ENCODE results near the gene MTPN. TPM values are rescaled to one million over a fixed set of nuclear protein-coding genes. Genes with fewer than 3 reads are reported as not detected.

MTPN gene
- total RNA-seq, 4 donors from 2014 or later, result 70.8 to 160 (median 110) TPM

DNA sequence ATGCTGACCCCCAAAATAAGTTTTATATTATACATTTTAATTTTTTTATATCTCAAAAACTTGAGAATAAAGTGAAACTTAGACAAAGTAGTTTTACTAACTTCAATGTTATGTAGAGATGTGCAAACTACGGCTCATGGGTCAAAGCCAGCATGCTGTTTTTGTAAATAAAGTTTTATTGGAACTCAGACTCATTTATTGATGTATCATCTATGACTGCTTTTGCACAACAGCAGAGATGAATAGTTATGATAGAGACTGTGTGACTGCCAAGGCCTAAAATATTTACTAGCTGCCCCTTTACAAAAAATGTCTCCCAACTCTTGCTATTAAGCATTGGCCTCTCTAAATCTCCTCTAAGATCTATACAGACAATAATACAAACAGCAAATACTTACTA is 12.4 kb downstream of the MTPN start:
- TF ChIP-seq, protein P1, sequence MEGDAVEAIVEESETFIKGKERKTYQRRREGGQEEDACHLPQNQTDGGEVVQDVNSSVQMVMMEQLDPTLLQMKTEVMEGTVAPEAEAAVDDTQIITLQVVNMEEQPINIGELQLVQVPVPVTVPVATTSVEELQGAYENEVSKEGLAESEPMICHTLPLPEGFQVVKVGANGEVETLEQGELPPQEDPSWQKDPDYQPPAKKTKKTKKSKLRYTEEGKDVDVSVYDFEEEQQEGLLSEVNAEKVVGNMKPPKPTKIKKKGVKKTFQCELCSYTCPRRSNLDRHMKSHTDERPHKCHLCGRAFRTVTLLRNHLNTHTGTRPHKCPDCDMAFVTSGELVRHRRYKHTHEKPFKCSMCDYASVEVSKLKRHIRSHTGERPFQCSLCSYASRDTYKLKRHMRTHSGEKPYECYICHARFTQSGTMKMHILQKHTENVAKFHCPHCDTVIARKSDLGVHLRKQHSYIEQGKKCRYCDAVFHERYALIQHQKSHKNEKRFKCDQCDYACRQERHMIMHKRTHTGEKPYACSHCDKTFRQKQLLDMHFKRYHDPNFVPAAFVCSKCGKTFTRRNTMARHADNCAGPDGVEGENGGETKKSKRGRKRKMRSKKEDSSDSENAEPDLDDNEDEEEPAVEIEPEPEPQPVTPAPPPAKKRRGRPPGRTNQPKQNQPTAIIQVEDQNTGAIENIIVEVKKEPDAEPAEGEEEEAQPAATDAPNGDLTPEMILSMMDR (IDR thresholded peaks at IDR 0.05; ENCODE audit: low read depth), result no peak

DNA sequence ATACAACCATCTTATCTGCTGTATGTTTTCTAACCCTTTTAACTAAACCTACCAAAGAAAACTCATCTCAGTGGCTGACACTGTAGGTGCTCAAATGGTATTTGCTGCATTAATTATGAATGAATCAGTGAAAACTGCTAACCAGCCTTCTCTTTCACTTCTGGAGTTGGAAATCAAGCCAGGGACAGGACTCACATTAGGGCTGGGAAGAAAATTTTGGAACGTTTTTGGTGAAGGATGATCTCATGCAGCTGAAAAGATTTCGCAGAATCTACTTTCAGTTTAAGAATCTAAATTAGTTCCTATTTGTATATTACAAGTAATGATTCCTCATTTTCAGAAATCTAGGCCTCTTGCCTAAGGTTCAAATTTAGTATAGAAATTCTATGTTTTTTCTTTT is 12.9 kb downstream of the MTPN start:
- TF ChIP-seq, protein P1 (IDR thresholded peaks at IDR 0.05; ENCODE audit: low read depth), result no peak

DNA sequence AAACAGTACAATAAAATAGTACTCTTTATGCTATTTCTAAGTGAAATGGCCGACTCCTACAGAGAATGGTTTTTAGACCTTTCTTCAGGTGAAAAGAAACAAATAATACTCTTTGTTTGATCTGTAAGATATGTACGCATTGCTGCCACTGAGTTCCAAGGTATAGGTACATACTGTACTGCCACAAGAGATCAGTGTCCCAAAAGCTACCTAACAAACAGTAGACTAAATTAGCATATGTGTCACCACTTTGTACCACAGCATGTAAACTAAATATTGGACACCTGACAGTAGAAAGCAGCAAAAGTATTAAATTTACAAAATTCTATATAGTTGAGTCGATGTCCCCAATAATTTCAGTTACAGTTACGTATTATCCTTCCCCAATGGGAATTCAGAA is 14.4 kb downstream of the MTPN start:
- TF ChIP-seq, protein P1 (IDR thresholded peaks at IDR 0.05; ENCODE audit: low read depth), result no peak

DNA sequence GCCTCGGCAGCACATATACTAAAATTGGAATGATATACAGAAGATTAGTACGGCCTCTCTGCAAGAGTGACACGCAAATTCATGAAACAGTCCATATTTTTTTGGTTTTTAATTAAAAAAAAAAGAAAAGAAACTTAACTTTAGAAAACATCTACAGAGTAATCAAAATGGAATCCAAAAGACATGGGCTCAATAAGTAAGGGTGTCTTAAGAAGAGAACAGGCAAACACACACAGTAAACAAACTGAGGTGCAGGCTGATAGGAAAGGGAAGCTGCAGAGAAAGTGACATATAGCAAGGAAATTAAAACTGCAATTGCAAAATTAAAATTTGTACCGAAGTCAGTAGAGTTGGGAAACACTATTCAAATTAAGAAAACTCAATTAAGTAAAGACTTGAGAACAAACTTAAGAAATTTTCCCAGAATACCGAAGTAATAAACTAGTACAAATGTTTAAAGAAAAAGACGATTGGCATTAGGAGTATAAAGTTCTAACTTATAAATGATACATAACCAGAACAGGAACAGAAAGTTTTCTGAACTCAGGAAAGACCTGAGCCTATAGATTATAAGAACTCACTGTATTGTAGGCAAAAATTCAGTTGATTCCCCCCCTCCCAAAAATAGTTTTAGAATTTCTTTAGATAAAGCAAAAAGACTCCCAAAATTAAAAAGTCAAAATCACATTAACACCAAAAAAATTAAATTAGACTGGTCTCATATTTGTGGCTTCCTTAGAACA is 16.3 kb downstream of the MTPN start:
- TF ChIP-seq, protein P1 (IDR thresholded peaks at IDR 0.05; ENCODE audit: low read depth), result no peak

DNA sequence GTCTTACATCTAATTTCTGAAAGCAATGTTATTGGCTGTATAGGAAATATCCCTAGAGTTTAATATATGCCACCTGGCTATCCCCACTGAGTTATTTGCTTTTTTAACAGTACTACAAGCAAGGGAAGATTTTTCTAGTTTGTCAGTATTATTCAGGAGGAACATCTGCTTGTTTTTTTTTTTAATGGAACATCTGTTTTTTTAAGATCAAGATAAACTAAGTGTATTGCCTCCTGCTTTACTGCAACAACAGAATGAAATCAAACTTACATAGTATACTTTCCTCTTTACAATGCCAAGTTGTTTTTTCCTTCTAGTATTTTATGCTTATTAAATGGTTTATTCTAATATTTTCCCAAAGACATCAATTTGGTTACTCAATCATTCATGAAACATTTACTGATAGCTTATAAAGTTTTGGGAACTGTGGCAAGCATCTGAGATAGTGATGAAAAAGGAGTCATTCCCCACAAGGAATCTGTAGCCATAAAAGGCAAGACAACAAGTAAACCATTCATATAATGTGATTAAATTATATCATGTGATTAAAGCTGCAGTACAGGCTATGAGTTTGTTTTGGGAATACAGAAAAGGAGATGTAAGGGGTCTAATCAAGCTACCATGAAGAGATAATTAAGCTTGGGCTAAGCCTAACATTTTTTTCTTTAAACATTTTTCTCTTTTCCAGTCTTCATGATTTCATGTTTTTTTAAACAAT is 17.4 kb downstream of the MTPN start:
- TF ChIP-seq, protein P1 (IDR thresholded peaks at IDR 0.05; ENCODE audit: low read depth), result no peak

DNA sequence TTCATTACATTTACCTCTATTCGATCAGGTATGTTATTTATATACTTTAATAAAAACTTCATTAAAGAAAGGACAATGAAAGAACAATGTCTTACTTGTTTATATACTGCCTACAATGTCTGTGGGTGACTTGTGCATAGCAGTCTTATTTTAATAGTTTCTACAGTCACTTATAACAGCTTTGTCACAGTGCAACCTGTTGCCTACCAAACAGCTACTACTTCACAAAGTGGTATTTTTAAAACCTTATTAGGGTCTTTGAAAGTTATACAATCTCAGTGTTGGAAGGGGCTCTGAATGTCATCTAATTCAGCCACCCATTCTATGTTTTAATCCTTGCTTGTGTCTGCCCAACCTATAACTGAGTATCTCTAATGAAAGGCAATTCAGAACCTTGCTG is 19.0 kb downstream of the MTPN start:
- TF ChIP-seq, protein P1 (IDR thresholded peaks at IDR 0.05; ENCODE audit: low read depth), result no peak

DNA sequence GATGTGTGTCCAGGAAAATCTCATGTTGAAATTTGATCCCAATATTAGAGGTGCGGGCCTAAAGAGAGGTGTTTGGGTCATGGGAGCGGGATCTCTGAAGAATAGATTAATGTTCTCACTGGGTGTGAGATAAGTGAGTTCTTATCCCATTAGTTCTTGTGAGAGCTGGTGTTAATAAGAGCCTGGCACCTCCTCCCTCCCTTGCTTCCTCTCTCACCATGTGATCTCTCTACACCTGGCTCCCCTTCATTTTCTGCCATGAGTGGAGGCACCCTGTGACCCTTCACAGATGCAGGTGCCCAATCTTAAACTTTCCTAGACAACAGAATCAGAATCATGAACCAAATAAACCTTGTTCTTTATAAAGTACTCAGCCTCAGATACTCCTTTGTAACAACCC is 19.5 kb downstream of the MTPN start:
- TF ChIP-seq, protein P1 (IDR thresholded peaks at IDR 0.05; ENCODE audit: low read depth), result no peak
